CD4-positive, alpha-beta T cell treated with Interleukin-12 subunit alpha and Interleukin-12 subunit beta, for 1 hour (primary cell): ENCODE measurements around the gene CHST2.

Experiments
- DNase-seq: peaks from one replicate; pipeline ENCODE4 v3.0.0-alpha.2; 2020

The CHST2 gene

GRCh38 chr3:143099690-143100089 lies 19.9 kb upstream of the CHST2 start:
- DNase-seq: no peak

- no peak for DNase-seq
Observed at GRCh38 chr3:143100451-143100850, 19.1 kb upstream of the CHST2 start.

GRCh38 chr3:143101792-143102381 lies 17.7 kb upstream of the CHST2 start:
- no peak for DNase-seq

- no peak for DNase-seq
Observed at GRCh38 chr3:143103652-143104051, 15.9 kb upstream of the CHST2 start.

GRCh38 chr3:143105170-143105569 lies 14.4 kb upstream of the CHST2 start:
- DNase-seq: no peak

GRCh38 chr3:143109861-143110260 lies 9.7 kb upstream of the CHST2 start:
- no peak for DNase-seq

GRCh38 chr3:143110371-143110770 lies 9.2 kb upstream of the CHST2 start:
- DNase-seq: no peak

- DNase-seq: no peak
Observed at GRCh38 chr3:143118630-143119008, 952 bp upstream of the CHST2 start.

- DNase-seq: peak; percentile 24
Observed at GRCh38 chr3:143119974-143120715, 574 bp downstream of the CHST2 start.

- peak; percentile 36 for DNase-seq
Observed at GRCh38 chr3:143120716-143121240, 1.2 kb downstream of the CHST2 start.

- peak; percentile 71 for DNase-seq
Observed at GRCh38 chr3:143121241-143122088, 1.9 kb downstream of the CHST2 start.

GRCh38 chr3:143122089-143122430 lies 2.5 kb downstream of the CHST2 start:
- DNase-seq: no peak

- DNase-seq: no peak
Observed at GRCh38 chr3:143122608-143123352, 3.2 kb downstream of the CHST2 start.

- no peak for DNase-seq
Observed at GRCh38 chr3:143123353-143123984, 3.9 kb downstream of the CHST2 start.

GRCh38 chr3:143124601-143125520 lies 5.3 kb downstream of the CHST2 start:
- no peak for DNase-seq

GRCh38 chr3:143127801-143128200 lies 8.2 kb downstream of the CHST2 start:
- no peak for DNase-seq

GRCh38 chr3:143128227-143128955 lies 8.8 kb downstream of the CHST2 start:
- DNase-seq: no peak

GRCh38 chr3:143132246-143132980 lies 12.8 kb downstream of the CHST2 start:
- DNase-seq: no peak

- no peak for DNase-seq
Observed at GRCh38 chr3:143134471-143134870, 14.9 kb downstream of the CHST2 start.

- DNase-seq: no peak
Observed at GRCh38 chr3:143135150-143135549, 15.6 kb downstream of the CHST2 start.
